IPS-NIHi7 (cell line): ENCODE data around the gene HP1BP3.
A peak's percentile ranks its signal among the peaks of the same experiment; 100 is the strongest.

ENCODE experiments used
- DNase-seq: peaks from one replicate; pipeline ENCODE4 v3.0.0; 2012; ENCODE audit warnings: mixed read lengths; ENCODE audit errors: extremely low spot score

Gene HP1BP3

DNA sequence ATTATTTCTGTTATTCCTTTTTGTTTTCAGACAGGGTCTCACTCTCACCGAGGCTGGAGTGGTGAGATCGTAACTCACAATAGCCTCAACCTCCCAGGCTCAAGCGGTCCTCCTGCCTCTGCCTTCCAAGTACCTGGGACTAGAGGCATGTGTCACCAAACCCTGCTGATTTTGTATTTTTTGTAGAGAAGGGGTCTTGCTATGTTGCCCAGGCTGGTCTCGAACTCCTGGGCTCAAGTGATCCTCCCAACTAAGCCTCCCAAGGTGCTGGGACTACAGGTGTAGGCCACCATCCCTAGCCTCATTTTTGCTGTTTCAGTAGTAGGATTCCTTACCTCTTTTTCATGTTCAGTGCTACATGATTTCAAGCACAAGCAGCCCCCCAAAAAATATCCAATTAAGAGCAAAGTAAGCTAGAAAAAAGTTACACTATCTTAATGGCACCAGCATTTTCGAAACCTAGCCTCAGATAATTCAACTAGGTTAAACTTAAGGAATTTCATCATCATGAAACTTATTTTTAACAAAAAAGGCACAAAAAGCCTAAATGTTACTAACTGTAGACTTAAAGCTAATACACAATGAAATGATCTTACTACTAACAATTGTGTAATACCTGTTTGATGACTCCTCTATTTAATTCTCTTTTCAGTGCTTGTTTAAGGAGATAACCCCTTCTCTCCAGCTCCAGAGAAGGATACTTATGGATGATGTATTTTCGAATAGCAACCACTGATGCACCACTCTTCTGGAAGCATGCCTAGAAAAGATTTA lies 16.6 kb downstream of the HP1BP3 start:
- no peak for DNase-seq

DNA sequence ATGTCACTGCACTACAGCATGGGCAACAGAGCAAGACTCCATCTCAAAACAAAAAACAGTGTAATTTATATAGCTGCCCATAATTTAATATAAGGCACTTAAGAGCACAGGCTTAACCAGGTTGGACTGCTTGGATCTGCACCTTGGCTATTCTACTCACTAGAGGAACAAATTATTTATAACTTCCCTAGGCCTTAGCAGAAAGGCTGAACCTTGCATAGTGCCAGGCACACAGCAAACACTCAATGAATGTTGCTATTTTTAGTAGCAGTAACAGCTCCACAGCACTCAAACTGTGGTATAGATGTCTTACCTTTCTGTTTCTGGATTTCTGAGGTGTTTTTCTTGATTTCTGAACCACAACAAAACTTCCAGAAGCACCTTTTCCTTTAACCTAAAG lies 19.8 kb downstream of the HP1BP3 start:
- DNase-seq = no peak

DNA sequence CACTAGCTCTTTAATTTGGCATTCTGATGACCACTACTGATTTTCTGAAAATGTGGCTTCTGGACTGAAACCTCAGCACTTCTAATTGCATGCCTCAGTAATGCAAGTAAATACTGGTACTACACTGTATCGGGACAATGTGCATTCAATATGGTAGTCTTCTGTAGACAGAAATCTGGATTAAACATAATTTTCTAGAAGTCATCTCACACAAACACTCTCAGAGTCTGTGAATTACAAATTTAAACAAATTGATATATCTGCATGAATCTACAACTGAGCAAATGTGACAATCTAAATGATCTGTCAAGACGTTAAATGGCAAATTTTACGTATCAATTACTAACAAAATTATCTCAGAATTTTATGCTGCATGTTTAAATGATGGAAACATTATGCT lies 23.7 kb downstream of the HP1BP3 start:
- no peak for DNase-seq

DNA sequence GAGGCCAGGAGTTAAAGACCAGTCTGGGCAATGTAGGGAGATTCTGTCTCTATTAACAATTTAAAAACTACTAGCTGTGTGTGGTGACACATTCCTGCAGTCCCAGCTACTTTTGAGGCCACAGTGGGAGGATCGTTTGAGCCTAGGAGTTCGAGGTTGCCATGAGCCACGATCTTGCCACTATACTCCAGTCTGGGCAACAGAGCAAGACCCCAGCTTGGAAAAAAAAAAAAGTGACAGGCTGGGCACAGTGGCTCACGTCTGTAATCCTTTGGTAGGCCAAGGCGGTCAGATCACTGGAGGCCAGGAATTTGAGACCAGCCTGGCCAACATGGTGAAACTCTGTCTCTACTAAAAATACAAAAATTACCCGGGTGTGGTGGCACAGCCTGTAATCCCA lies 26.8 kb downstream of the HP1BP3 start:
- no peak for DNase-seq

DNA sequence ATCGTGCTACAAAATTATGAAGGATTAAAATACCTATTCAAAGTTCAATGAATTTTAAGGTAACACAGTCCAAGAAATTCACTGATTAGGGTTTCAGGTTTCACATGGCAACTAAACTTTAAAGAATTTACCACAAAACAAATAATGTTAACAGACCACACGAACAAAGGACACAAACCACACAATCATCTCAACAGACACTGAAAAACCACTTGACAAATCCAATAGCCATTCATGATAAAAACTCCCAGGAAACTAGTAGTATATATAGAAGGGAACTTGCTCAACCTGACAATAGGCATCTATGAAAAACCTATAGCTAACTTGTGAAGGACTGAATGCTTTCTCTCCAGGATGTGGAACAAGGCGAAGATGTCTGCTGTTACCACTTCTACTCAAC lies 33.5 kb downstream of the HP1BP3 start:
- DNase-seq = no peak

DNA sequence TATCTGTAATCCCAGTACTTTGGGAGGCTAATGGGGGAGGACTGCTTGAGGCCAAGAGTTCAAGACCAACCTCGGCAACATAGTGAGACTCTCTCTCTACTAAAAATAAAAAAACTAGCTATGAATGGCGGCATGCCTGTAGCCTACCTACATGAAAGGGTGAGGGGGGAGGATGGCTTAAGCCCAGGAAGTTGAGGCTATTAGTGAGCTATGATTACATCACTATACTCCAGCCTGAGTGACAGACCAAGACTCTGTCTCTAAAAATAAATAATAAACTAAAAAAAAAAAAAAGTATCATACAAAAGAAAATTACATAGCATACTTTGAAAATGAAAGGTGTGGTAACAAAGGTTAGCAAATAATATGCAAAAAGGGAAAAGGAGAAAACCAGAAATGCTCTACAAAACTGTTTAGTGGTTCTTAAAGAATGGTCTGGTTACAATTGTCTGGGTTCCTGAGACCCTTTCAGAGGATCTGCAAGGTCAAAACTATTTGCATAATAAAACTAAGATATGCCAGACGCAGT lies 35.6 kb downstream of the HP1BP3 start:
- no peak for DNase-seq

DNA sequence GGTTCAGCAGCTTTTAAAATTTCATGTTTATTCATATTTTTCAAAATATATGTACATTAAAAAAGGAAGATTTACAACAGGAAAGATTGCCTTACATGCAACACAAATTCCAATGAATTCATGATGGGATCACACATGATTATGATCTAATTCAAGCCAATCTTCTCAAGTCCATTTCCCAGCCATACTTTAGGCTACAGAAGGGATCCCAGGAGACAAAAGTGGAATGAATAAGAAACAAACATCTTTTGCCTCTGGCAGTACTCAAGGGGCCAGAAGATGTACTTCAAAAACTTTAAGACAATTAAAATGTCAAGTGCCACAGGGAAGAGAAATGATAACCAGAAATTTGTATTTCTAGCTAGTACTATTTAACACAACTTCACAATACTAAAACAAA lies 44.4 kb downstream of the HP1BP3 start:
- no peak for DNase-seq

DNA sequence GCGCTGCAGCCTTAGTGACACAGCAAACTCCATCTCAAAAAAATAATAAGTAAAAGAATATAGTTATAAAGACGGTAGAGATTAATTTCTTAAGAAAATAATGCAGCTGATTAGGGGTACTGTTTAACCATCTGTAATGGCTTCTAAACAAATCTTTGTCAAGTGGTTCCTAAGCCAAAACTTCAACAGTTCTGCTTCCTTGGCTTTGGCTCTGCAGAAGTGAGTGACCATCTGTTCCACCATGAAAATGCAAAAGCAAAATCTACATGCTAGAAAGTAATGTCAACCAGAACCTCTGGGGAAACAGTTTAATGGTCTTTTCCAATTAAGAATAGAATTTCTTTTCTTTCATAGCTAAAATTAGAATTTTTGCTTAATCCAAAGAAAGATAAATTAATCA lies 46.3 kb downstream of the HP1BP3 start:
- DNase-seq = no peak

DNA sequence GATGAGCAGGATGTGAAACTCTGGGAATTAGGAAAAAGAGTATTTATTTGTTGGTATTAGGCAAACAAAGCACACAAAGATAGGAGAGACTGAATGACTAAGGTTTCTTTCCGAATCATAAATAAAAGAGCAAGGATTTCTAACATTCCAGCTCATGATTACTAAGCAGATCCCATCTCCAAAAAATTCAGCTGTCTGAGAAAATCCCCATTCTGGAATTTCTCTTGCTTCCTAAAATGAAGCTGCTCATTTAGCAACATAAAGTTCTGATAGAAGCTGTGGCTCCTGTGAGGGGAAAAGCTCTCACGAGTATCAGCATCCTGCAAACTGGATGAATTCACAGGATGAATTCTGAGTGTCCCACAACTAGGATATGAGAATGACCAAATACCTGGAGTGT lies 47.9 kb downstream of the HP1BP3 start:
- no peak for DNase-seq

DNA sequence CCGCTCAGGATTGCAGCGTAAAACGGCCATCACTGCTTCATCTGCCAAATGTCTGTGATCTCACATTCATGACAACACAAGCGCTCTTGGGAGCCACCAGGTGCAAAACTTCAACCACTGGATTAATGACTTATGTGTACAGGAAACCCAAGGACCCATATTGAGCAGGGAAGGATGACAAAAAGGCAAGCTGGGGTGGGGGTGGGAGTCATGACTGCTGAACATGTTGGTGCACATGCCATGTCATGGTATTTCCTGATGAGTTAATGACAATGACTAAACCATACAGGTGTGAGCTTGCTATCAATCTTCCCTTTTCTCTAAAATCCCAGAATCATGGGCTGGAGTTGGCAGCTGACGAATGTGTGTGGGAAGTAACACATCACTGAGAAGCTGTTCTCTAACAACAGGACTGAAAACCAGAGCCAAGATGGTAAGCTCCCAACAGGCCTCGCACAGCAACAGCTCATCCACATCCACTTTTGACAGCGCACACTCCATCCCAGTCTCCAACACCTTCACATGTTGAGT lies 51.5 kb downstream of the HP1BP3 start:
- no peak for DNase-seq

DNA sequence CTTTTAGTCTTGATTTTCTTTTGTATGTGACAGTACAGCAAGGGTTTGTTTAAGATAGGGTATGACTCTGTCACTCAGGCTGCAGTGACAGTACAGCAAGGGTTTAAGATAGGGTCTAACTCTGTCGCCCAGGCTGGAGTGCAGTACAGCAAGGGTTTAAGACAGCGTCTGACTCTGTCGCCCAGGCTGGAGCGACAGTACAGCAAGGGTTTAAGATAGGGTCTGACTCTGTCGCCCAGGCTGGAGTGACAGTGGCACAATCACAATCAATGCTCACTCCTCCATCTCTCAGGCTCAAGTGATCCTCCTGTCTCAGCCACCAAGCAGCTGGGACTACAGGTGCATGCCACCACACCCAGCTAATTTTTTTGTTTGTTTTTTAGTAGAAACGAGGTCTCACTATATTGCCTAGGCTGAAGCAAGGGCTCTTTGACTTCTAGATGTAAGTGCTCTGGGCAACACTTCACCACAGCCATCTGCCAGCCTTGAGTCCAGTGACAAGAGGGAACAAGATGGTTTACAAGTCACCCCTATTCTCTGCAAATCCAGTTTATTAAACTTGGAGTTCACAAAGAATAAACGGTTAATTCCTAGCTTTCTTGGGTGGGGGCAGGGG lies 53.6 kb downstream of the HP1BP3 start:
- no peak for DNase-seq

DNA sequence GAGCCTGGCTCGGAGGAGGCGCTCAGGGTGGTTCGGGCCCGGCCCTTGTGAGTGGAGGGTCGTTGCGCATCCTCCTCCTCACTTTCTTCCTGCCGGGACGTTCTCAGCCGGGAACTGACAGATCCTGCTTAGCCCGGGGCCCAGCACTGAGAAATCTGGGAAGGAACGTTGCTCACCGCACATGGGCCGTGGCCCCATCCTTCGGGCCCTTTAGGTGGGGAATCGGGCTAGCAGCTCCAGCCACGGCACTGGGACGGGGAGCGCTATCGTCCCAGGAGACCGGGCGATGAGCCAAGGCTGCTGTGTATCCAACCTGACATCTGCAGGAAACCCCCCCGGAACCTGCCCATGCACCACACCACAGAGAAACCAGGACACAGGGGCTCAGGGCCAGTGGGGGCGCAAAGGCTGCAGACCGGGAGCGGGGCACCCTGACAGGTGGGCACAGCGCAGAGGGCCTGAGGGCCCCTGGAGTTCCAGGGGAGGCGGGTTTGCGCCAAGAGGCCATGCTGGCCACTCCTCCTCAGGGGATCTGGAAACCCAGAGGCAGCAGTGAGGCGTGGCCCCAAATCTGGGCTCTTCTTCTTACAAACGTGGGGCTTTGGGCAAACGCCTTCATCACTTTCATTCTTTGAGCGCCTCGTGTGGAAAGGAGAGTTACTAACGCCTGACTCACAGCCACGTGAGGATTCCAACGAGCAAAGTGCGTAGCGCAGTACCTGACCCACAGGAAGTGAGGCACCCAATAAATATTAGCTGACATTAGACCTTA lies 54.3 kb downstream of the HP1BP3 start, which contains the start of gene SH2D5:
Gene SH2D5 (minus strand): TSS at position 116 of the 772 bp plus-strand sequence. CDS start 4,659 bp downstream, outside the sequence.
- peak; percentile 66 for DNase-seq

DNA sequence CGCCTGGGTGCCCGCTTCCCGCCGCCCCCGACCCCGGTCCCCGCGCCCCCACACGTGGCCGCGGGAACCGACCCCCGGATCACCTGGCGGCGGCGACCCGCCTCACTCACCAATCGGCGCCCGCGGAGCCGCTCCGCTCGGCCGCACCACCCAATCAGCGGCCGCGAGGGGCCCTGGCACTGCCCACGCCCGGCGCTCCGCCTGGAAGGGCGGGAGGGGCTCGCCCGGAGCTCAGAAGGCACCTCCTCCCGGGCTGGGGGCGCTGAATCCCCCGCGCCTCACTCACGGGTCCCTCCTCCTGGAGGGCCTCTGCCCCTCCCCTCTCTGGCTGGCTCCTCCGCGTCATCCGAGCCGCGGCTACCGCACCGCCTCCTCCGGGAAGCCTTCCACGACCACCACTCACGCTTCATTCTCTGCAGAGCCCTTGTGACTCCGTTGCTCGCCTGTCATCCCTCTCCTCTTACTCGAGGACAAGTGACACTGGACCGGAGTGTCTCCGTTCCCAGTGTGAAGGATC lies 55.0 kb downstream of the HP1BP3 start:
- peak; percentile 94 for DNase-seq

DNA sequence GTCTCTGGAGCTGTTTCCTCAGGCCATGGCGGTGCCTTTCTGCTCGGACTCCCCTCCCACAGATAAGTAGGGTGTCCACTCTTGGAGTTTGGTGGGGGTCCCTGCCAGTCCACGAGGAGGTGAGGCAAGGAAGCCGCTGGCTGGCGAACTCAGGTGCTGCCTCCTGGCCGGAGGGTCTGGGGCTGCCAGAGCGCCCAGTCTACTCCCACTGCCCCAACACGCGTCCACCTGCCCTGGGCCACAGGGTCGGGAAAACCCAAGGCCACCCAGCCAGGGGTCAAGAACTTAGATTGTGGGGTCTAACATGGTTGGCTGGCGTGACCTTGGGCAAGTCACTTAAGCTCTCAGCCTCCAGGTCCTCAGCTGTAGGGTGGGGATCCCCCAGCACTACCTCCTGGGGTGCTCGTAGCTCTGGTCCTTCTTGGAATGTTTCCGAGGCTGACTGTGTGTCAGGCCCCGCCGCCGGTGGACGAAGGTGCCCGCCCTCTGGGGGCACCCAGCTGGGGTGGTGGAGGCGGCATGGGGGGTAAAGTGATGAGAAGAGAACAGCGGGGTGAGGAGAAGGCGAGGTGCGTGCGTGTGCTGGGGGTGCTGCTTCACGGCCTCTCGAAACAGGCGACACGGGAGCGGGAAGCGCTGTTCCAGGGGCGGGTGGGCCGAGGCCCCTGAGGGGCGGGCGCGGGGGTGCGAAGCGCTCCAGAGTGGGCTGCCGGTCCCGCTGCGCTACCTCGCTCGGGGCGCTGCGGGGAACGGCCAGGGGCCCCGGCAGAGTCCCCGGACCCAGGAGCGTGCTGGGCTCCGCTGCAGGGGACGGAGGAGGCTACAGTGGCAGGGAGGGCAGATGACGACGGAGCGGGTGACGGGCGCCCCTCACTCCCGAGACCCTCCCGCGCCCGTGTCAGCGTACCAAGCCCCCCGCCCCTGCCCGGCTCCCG lies 55.8 kb downstream of the HP1BP3 start:
- DNase-seq = no peak

DNA sequence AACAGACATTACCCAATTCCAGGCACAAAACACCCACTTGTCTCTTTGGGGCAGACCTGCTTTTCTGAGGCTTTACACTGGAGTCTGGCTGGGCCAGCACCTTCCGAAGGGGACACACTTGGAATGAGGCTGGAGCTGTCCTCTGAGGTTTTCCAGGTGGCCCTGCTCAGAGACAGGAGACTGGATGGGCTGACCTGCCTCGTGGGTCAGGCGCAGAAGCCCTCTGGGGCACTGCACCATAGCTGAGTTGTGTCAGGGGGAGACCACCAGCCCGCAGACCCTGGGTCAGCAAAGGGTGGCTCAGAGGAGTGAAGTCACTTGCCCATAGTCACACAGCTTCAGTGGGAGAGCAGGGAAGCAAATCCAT lies 56.4 kb downstream of the HP1BP3 start:
- DNase-seq = no peak

DNA sequence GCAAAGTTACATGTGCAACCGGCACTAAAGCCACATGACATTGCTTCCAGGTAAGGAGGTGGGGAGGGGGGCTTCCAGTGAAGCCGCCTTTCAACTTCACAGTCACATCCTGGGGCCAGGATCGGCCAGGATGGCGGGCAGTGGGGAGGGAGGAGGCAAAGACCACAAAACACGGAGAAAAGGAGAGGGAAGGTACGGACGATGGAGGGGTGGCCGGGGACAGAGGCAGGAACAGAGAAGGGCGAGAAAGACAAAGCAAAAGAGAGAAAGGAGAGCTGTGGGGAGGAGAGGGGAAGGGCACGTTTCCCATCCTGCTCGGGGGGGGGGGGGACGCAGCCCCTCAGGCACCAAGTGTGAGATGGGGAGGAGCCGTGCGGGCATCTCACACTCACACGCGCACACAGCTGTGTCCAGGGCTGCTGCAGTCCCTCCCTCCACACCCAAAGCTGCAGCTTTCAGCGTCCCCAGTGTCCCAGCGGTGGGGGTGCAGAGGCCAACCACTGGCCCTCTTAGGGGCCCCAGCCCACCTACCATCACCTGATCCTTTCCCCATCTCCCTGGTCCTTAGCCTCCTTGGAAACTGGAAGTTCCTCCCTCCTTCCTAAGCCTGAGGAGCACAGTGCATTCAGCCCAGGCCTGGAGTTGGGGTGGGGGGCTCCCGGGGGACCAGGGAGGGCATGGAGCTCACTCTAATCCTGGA lies 57.0 kb downstream of the HP1BP3 start:
- DNase-seq = no peak

DNA sequence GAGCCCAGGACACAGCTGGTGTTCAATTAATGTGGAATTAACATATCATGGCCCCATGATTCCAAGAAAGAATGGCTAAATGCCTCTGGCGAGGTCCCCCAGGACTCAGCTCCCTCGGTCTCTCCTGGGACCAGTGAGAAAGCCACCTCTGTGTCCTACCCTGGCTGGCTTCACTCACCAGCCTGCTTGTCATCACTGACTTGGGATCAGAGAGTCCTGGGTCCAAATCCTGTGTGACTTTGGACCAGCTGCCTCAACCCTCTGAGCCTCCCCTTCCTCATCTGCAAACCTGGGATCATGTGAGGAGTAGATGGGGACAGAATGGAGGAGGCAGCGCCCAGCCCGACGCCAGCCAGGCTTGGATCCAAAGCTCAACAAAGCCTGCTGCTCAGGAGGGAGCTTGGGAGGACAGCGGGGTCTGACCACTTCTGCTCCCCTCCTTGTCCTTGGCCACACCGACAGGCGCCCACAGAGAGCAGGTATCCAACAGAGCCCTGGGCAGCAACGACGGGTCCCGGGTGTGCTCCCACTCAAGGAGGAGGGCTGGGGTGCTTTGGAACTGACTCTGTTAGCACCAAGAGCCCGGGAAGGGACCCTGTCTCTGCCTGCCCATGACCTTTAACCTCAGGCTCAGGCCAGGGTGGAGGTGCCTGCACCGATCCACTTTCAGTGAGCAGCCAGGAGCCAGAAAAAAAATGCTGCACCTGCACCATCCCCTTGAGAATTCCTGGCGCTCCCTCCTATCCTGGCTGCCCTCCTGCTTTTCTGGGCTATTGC lies 57.8 kb downstream of the HP1BP3 start:
- DNase-seq = no peak

DNA sequence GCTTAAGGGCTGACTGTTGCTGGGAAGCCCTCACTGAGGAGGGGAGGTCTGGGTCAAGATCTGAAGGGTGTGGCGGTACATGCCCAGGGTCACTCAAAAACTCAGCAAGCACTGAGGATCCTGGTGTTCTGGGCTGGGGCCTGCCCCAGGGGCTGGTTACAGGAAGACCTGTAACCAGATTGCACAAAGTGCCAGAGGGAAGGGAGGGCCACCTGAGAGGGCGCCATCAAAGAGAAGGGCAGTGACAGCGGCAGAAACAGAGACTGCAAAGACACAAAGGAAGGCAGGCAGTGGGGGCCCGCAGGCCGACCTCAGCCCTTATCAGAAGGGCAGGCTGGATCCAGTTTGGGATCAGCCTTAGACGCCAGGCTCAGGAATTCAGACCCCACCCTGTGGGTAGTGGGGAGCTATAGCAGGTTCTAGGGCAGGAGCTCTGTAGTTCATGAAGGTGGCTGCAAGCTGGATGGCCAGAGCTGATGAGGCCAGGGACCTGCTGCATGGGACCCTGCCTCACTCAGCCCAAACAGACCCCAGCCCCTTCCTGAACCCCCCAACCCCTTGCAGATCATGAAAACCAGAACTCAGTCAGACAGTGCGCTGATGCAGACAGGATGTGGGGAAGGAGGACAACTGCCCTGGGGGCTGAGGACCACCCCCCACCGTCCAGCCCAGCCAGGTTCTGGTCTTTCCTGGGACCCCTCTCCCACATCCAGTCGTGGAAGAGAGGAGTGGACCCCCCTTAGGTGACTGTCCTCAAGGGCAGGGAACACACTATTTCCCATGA lies 58.5 kb downstream of the HP1BP3 start:
- no peak for DNase-seq
